Kasumi-1 (cell line): ENCODE results near the gene FARS2.

Experiments used
- DNase-seq, 2 experiments: peaks; one replicate each; lab custom pipeline; 2025; lab: John Stamatoyannopoulos, UW

FARS2 gene

GRCh38 chr6:5729080-5729434 lies 467.7 kb downstream of the FARS2 start:
- DNase-seq = no peak

- DNase-seq = no peak
Measured at GRCh38 chr6:5729813-5730517, 468.7 kb downstream of the FARS2 start.

- DNase-seq = no peak
Measured at GRCh38 chr6:5730585-5731263, 469.4 kb downstream of the FARS2 start.

DNA sequence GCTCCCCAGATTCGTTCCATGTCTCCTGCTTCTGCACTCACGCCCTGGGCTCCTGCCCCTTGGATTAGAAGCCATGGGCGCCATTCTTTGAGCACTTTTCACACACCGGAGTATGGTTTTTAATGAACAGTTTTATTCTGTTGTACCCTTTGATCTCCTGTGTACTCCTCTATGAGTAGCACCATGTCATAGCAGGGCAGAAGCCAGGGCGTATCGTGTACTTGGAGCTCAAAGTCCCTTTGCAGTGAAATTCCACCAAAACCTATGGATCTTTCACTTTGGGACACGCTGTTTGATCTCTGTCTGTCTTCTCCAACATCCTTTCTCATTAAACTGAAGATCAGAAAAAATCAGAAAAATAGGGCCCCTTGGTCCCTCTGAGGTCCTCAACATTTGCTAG lies 470.1 kb downstream of the FARS2 start:
- no peak for DNase-seq

- DNase-seq = no peak
Measured at GRCh38 chr6:5732496-5732895, 471.2 kb downstream of the FARS2 start.

DNA sequence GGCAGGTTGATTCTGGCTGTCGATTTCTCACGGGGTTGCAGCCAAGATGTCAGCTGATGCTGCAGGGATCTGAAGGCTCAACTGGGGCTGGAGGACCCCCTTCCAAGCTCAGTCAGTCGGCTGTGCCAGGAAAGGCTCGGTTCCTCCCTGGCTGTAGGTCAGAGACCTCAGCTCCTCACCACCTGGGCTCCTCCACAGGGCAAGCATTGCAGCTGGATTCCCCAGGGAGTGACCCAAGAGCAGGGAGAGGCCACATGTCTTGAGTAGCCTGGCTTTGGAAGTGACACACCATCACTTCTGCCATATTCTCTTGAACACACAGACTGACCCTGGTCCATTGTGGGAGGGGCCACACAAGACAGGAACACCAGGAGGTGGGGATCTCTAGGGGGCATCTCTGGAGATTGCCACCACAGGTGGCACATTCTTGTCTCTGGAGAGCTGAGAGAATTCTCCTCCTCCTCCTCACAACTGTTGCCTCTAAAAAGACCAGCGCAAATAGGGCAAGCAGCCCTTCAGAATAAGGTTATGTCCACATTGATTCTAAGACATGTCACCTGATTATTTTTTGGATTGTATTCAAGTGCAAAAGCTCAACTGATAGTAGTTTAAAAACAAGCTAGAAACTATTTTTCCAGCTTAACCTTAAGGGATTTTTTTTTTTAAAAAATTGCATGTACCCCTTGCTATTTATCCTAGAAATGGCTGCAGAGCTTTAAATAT lies 474.9 kb downstream of the FARS2 start:
- no peak for DNase-seq

- no peak for DNase-seq
Measured at GRCh38 chr6:5737460-5737859, 476.1 kb downstream of the FARS2 start.

GRCh38 chr6:5738211-5738610 lies 476.9 kb downstream of the FARS2 start:
- DNase-seq = no peak

GRCh38 chr6:5744497-5744896 lies 483.2 kb downstream of the FARS2 start:
- no peak for DNase-seq

DNA sequence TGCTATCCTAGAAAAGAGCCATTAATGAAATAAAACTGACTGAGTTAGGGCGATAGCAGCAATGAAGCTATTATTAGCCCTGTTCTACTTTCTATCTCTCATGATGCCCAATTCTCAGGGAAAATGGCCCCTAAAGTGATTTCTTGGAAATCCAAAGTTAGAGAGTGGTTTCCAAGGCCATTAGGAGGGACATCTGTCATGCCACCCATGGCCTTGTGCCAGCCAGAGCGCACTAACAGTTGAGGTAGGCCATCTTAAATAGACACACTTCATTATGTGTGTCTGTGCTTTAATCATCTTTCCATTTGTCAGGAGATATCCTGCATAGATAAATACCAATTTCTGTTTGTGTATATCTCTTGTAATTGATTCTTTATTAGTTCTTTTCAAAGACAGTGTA lies 483.8 kb downstream of the FARS2 start:
- no peak for DNase-seq

- DNase-seq = peak; percentile 15 to 19
Measured at GRCh38 chr6:5746053-5746758, 484.9 kb downstream of the FARS2 start.

DNA sequence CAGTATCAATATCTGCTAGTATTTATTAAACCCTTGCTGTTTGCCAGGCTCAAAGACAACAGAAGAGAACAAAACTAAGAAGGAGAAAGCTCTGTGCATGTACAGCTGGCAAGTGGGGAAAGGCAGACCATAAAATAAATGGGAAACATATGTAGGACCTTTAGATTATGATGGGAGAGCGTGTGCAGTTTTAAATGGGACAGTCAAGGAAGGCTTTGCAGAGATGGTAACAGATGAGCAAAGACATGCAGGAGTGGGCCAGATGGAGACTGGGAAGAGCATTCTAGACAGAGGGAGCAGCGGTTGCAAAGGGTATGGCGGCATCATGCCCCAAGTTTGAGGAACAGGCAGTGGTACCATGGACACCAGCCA lies 485.4 kb downstream of the FARS2 start:
- no peak for DNase-seq

GRCh38 chr6:5747379-5747778 lies 486.1 kb downstream of the FARS2 start:
- DNase-seq = no peak

GRCh38 chr6:5749016-5749650 lies 487.8 kb downstream of the FARS2 start:
- no peak for DNase-seq

- no peak for DNase-seq
Measured at GRCh38 chr6:5749651-5750215, 488.4 kb downstream of the FARS2 start.

- no peak for DNase-seq
Measured at GRCh38 chr6:5751525-5752390, 490.4 kb downstream of the FARS2 start.

GRCh38 chr6:5752391-5752680 lies 491.0 kb downstream of the FARS2 start:
- no peak for DNase-seq

GRCh38 chr6:5753209-5753608 lies 491.9 kb downstream of the FARS2 start:
- no peak for DNase-seq

- DNase-seq = no peak
Measured at GRCh38 chr6:5754904-5755303, 493.6 kb downstream of the FARS2 start.

DNA sequence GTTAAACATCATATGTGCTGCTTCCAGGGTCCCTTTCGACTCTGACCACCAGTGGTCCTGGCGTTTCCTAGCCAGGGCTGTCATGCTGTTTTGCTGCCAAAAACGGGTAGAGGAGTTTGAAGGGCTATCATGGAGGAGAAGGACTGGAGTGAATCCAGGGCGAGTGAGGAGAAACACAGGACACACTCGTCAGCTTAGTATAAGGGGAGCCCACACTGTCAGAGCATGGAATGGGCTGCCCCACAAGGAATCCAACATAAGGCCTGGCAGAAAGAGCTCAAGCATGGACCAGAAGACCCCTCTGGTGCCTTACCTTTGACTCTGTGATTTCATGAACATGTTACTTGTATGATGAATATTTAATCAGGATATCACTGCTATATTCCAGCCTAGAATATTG lies 498.3 kb downstream of the FARS2 start:
- DNase-seq = no peak

DNA sequence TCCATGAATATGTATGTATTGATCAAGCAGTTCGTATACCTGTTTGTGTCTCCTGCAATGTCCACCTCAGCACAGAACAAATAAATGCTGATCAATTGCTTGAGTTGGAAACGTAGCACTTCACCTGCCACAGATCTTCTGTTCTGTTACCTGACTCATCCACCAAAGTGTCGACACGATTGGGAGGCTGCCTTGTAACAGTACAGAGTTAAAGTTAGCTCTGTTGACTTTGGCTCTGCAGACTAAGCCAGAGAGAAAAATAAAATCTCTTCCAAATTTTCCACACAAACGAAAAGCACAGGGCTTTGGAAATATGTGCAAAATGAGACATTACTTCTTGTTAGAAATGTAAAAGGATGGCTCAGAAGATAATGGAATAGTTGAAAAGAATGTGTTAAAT lies 500.1 kb downstream of the FARS2 start:
- DNase-seq = no peak
